GM10847 (cell line): ENCODE data around the gene FTO.

Experiments used
- POLR2A ChIP-seq: IDR thresholded peaks from 2 replicates; pipeline ENCODE4 v1.6.1; 2011; ENCODE audit not compliant: insufficient read length; ENCODE audit errors: extremely low read depth

FTO gene

GRCh38 chr16:53999841-54000240, 295.9 kb downstream of the FTO start:
- no peak for TF ChIP-seq POLR2A

GRCh38 chr16:54000361-54000760, 296.4 kb downstream of the FTO start:
- no peak for TF ChIP-seq POLR2A

GRCh38 chr16:54006693-54007092, 302.7 kb downstream of the FTO start:
- no peak for TF ChIP-seq POLR2A

- TF ChIP-seq POLR2A, result no peak
Measured at GRCh38 chr16:54007504-54007903, 303.5 kb downstream of the FTO start.

GRCh38 chr16:54009464-54010176, 305.7 kb downstream of the FTO start:
- TF ChIP-seq POLR2A, result no peak

GRCh38 chr16:54015147-54015546, 311.2 kb downstream of the FTO start:
- no peak for TF ChIP-seq POLR2A

- TF ChIP-seq POLR2A, result no peak
Measured at GRCh38 chr16:54022362-54022761, 318.4 kb downstream of the FTO start.

- no peak for TF ChIP-seq POLR2A
Measured at GRCh38 chr16:54026456-54026855, 322.5 kb downstream of the FTO start.

- no peak for TF ChIP-seq POLR2A
Measured at GRCh38 chr16:54027062-54027461, 323.1 kb downstream of the FTO start.

GRCh38 chr16:54027558-54027957, 323.6 kb downstream of the FTO start:
- TF ChIP-seq POLR2A, result no peak

GRCh38 chr16:54027995-54028394, 324.0 kb downstream of the FTO start:
- no peak for TF ChIP-seq POLR2A

GRCh38 chr16:54030451-54030850, 326.5 kb downstream of the FTO start:
- TF ChIP-seq POLR2A, result no peak

GRCh38 chr16:54031107-54031760, 327.3 kb downstream of the FTO start:
- TF ChIP-seq POLR2A, result no peak

- TF ChIP-seq POLR2A, result no peak
Measured at GRCh38 chr16:54033747-54034146, 329.8 kb downstream of the FTO start.

GRCh38 chr16:54034684-54035083, 330.7 kb downstream of the FTO start:
- no peak for TF ChIP-seq POLR2A

- no peak for TF ChIP-seq POLR2A
Measured at GRCh38 chr16:54040480-54040879, 336.5 kb downstream of the FTO start.

GRCh38 chr16:54040975-54041374, 337.0 kb downstream of the FTO start:
- no peak for TF ChIP-seq POLR2A
